Effector memory CD4-positive, alpha-beta T cell (primary cell): ENCODE data around the gene MYCN.

Experiments used
- DNase-seq, 3 donors: peaks; one replicate each; pipeline ENCODE4 v3.0.0-alpha.2; 2020
- H3K27ac ChIP-seq: 2 replicates; pipeline ENCODE4 v1.7.0; 2013; ENCODE audit warnings: mild to moderate bottlenecking, low read length, moderate library complexity; ENCODE audit not compliant: insufficient read depth, poor library complexity, severe bottlenecking
- H3K27me3 ChIP-seq: replicated peaks from 2 replicates; pipeline ENCODE4 v1.7.0; 2013; ENCODE audit warnings: mild to moderate bottlenecking, low read length; ENCODE audit not compliant: insufficient read depth, control insufficient read depth, poor library complexity, severe bottlenecking
- H3K36me3 ChIP-seq: 2 replicates; pipeline ENCODE4 v1.7.0; 2013; ENCODE audit warnings: mild to moderate bottlenecking, low read length, moderate library complexity; ENCODE audit not compliant: control insufficient read depth, insufficient read depth
- H3K4me1 ChIP-seq: 2 replicates; pipeline ENCODE4 v1.7.0; 2013; ENCODE audit warnings: low read length, mild to moderate bottlenecking; ENCODE audit not compliant: control insufficient read depth, insufficient read depth, poor library complexity, severe bottlenecking
- H3K4me3 ChIP-seq: 2 replicates; pipeline ENCODE4 v1.7.0; 2013; ENCODE audit warnings: low read length, low read depth, mild to moderate bottlenecking; ENCODE audit not compliant: insufficient read depth, poor library complexity, severe bottlenecking
- H3K9me3 ChIP-seq: 2 replicates; pipeline ENCODE4 v1.7.0; 2013; ENCODE audit warnings: mild to moderate bottlenecking, low read length, moderate library complexity; ENCODE audit not compliant: control insufficient read depth

MYCN gene

DNA sequence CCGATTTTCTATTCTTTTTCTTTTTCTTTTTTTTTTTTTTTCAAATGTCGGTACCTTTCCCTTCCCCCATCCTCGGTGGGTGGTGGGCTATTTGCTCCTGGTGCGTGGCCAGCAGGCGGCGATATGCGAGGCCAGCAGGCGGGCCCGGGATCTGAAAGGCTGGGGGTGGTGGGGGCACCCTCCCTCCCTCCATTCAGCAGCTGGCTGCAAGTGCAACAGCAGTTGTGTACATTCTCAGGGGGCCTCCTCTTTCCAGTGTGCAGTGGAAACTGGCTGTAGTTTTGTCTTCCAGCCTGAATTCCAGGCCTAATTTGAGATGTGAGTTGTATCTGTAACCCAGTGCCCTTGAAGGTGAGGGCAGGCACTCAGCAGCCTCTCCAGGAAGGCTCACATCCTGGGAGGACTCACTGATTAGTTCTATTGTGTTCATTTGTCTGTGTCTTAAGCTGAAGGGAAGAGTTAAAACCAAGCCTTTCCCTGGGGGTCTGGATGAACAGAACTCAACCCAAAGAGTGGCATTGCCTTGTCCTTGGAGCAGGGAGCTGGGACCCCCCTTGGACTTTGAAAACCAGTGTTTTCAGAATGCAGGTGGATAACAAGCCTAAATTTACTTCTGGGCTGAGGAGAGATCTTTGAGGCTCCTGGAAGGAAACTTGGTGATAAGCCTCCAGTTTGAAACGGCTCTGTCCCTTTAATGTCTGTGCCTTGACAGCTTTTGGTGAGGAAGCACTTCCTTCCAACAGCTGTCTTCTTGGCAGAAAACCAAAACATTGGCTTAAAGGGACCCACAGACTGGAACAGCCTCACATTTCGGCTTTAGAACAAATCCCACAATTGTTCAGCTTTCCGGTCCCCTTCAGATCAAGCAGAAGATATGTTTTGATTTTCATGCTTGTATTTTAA lies 3.3 kb downstream of the MYCN start:
- Histone ChIP-seq H3K9me3 (no peaks in the 10 kb centered on the region), H3K36me3 (no peaks in the 10 kb centered on the region), H3K4me3 (no peak overlapping the region), H3K4me1 (peaks cover 19% of the 10 kb centered on the region), H3K27me3 (peaks cover 11% of the 10 kb centered on the region), H3K27ac (no peak overlapping the region)
- DNase-seq: no peak

DNA sequence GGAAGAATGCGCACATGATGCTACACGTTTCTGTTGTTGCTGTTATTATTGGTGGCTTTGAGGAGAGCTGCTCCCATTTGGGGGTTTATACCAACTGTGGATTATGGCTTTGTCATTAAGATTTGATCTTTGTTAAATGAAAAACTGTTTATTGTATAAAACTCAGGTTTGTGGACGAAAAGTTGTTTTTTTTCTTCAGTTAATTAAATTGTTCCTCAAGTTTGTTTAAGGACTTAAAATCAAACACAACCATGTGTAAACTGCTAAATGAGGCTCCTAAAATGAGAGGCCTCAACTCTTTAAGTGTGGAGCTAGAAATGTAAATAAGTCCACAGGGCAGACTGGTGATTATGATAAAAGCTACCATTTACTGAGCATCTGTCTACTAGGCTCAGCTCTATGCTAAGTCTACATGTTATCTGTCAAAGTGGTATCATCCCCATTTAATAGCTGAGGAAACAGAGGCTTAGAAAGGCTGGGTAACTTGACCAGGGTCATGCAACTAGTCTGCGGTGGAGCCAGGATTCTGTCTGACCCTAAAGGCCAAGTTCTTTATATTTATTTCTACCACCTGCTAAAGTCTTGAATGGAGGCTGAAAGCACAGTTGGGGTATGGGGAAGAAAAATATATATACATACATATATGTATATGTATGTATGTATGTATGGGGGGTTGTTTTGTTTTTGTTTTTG lies 4.1 kb downstream of the MYCN start:
- H3K9me3 ChIP-seq: no peaks in the 10 kb centered on the region
- H3K27ac ChIP-seq: no peak overlapping the region
- peaks cover 18% of the 10 kb centered on the region for H3K4me1 ChIP-seq
- no peak overlapping the region for H3K4me3 ChIP-seq
- peaks cover 5% of the 10 kb centered on the region for H3K27me3 ChIP-seq
- no peaks in the 10 kb centered on the region for H3K36me3 ChIP-seq
- DNase-seq: no peak

GRCh38 chr2:15945909-15946705 lies 5.8 kb downstream of the MYCN start:
- H3K36me3 ChIP-seq: no peaks in the 10 kb centered on the region
- no peaks in the 10 kb centered on the region for H3K9me3 ChIP-seq
- no peaks in the 10 kb centered on the region for H3K27me3 ChIP-seq
- H3K4me1 ChIP-seq: peaks cover 10% of the 10 kb centered on the region
- H3K27ac ChIP-seq: no peak overlapping the region
- DNase-seq: no peak
- H3K4me3 ChIP-seq: no peak overlapping the region

GRCh38 chr2:15946983-15947382 lies 6.6 kb downstream of the MYCN start:
- Histone ChIP-seq H3K4me1 (peaks cover 5% of the 10 kb centered on the region), H3K4me3 (no peak overlapping the region), H3K36me3 (no peaks in the 10 kb centered on the region), H3K27ac (no peak overlapping the region), H3K27me3 (no peaks in the 10 kb centered on the region), H3K9me3 (no peaks in the 10 kb centered on the region)
- DNase-seq: no peak

DNA sequence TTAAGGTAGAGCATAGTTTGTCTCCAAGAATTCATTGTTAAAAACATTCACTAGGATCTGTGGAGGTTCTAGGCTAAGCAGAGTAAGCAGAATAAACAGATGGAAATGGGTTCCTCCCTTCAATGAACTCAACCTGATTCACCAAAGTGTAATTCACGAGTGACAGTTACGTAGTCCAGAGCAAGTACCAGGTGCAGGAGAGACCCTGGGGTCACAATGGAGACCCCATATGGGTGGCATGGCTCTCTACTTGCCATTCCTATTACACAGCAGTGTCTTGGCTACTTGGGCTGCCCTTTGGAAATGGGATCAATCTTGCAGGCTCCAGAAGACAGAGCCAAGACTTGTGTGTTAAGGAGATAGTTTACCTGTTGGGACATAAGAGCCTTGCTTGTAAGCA lies 7.1 kb downstream of the MYCN start:
- Histone ChIP-seq H3K36me3 (no peaks in the 10 kb centered on the region), H3K4me3 (no peak overlapping the region), H3K27me3 (no peaks in the 10 kb centered on the region), H3K9me3 (no peaks in the 10 kb centered on the region), H3K27ac (no peak overlapping the region), H3K4me1 (peaks cover 4% of the 10 kb centered on the region)
- no peak for DNase-seq

DNA sequence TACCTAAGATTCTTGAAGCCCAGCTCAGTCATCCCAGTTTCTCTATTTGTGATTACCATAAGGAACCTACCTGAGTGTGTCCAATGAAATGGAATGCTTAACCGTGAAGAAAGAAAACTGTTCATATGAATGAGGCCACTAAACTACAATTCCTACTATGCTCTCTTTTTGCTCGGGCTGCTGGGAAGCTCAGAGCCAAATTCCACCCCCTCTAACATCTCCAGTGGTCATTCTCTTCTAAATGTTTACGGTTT lies 8.3 kb downstream of the MYCN start:
- Histone ChIP-seq H3K4me1 (peaks cover 4% of the 10 kb centered on the region), H3K27me3 (no peaks in the 10 kb centered on the region), H3K27ac (no peak overlapping the region), H3K36me3 (no peaks in the 10 kb centered on the region), H3K4me3 (no peak overlapping the region), H3K9me3 (no peaks in the 10 kb centered on the region)
- no peak for DNase-seq

DNA sequence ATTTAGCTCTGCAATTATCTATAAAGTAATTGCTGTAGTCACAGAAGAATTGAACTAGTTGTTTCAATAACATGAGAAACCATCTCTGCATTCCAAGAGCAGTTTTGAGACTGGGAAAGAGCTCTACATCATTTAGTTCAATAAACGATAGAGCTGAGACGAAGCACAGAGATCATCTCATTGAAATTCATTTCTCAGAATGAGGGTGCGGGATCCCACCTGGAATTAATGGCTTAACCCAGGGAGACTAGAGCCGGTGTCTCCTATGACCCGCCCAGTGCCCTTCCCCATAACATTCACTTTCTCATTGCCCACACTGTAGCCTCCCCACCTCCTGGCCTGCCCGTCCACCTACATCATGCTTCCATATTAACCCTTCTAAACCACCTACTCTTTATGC lies 8.8 kb downstream of the MYCN start:
- Histone ChIP-seq H3K27ac (no peak overlapping the region), H3K9me3 (no peaks in the 10 kb centered on the region), H3K4me3 (no peak overlapping the region)

DNA sequence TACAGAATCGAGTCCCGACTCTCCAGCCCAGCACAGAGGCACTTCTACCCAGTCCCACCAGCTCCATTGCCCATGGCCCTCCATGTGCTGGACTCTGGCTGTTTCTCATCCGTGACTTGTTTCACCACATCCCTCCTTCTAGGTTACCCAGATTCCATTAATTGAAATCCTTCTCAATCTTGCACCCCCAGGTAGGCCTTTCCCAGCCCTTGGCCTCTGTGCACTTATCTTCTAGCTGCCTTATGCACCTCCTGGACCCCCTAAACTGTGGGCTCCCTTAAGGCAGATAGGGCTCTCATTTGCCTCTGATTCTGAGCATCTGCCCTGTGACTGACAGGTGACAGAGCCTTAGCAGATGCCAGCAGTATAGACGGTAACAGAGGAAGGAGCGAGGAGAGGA lies 9.2 kb downstream of the MYCN start:
- Histone ChIP-seq H3K9me3 (no peaks in the 10 kb centered on the region), H3K4me1 (no peaks in the 10 kb centered on the region), H3K27ac (no peak overlapping the region), H3K36me3 (no peaks in the 10 kb centered on the region), H3K4me3 (no peak overlapping the region), H3K27me3 (no peaks in the 10 kb centered on the region)
- DNase-seq: no peak

More for the DNA sequence above, 8.8 kb downstream of the MYCN start:
- Histone ChIP-seq H3K27me3 (no peaks in the 10 kb centered on the region), H3K4me1 (no peaks in the 10 kb centered on the region), H3K36me3 (no peaks in the 10 kb centered on the region)
- DNase-seq: no peak

DNA sequence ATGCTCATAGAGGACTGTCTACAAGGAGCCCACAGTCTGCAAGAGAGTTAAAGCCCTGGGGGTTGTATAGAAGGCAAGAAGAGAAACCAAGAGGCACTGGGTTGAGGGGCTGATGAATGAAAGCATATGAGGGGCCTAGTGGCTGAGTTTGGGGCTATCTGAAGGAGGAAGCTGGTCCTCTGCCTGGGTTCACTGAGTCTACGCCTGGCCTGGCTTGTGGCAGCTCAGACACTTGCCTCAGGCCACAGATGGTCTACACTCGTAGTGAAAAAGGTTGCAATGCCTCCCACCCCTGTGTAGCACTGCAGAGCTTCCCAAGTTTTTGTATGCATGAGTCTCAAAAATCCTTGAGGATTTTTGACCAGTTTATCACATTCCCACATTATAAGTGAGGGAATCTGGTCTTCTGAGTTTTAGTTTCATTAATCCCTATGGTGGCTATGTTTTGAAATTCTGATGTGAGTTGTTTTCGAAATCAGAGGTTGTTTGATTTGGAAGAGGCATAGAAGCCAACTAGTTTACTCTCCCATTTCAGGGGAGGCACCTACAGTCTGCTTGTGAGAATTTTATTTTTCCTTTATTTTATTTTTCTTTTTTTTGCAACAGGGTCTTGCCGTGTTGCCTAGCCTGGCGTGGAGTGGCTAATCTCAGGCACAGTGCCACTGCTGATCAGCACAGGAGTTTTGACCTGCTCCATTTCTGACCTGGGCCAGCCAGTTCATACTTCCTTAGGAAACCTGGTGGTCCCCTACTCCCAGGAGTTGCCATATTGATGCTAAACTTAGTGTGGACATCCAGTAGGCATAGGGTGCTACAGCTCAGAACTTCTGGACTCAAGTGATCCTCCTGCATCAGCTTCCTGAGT lies 10.0 kb downstream of the MYCN start:
- no peak overlapping the region for H3K4me3 ChIP-seq
- H3K9me3 ChIP-seq: no peaks in the 10 kb centered on the region
- no peaks in the 10 kb centered on the region for H3K27me3 ChIP-seq
- no peak for DNase-seq
- H3K36me3 ChIP-seq: no peaks in the 10 kb centered on the region
- H3K4me1 ChIP-seq: no peaks in the 10 kb centered on the region
- H3K27ac ChIP-seq: no peak overlapping the region
